A549 (cell line): ENCODE results near the gene TMEM121. TPM values are rescaled to one million over a fixed set of nuclear protein-coding genes. Genes with fewer than 3 reads are reported as not detected.

Experiments
- ATAC-seq, 2 experiments: fragments of 200-7000 bp in 1 of 2; fragments of >200 bp in 1 of 2; cut with Nextera tagmentation in 1 of 2; cut with Tn5 transposase in 1 of 2; 3 replicates each; pipeline versions ENCODE4 v1.8.0 to v1.9.1; 2018 to 2020; ENCODE audit warnings: mild to moderate bottlenecking in 1 of 2, moderate library complexity in 1 of 2
- CTCF ChIA-PET: fragments of 300-600 bp; sonication (Branson Sonifier 250); formaldehyde crosslinking; extraction: SDS; loops from one replicate; lab custom pipeline; 2021; ENCODE audit warnings: antibody characterized with exemption, inconsistent platforms; lab: Yijun Ruan, JAX
- POLR2A ChIA-PET: fragments of 350-600 bp; formaldehyde crosslinking; extraction: SDS; loops from one replicate; lab custom pipeline; 2021; ENCODE audit warnings: antibody characterized with exemption, inconsistent platforms; lab: Yijun Ruan, JAX
- DNase-seq, 2 experiments: peaks; one replicate each; pipeline versions ENCODE4 v3.0.0 to v3.0.0-alpha.2; 2011 to 2016; ENCODE audit warnings: low read depth in 1 of 2, low spot score in 1 of 2
- FAIRE-seq: peaks from 2 replicates; lab custom pipeline; 2011; peaks lifted over from hg19 to GRCh38; lab: Jason Lieb, UNC
- H3K27ac ChIP-seq, 2 experiments: fragments of >200 bp; sonication (Bioruptor Twin); formaldehyde crosslinking; 3 replicates each; pipeline ENCODE4 v1.5.1; 2016 to 2017
- H3K4me1 ChIP-seq: fragments of >200 bp; sonication (Bioruptor Twin); formaldehyde crosslinking; 3 replicates; pipeline ENCODE4 v1.6.1; 2016
- H3K4me2 ChIP-seq: fragments of >200 bp; sonication (Bioruptor Twin); formaldehyde crosslinking; 3 replicates; pipeline ENCODE4 v1.6.1; 2016
- H3K4me3 ChIP-seq: fragments of >200 bp; sonication (Bioruptor Twin); formaldehyde crosslinking; 3 replicates; pipeline ENCODE4 v1.5.1; 2016
- H3K9me3 ChIP-seq: fragments of >200 bp; sonication (Bioruptor Twin); formaldehyde crosslinking; 3 replicates; pipeline ENCODE4 v1.6.1; 2016
- ATOH8 ChIP-seq: fragments of 250-450 bp; sonication (Bioruptor Pico); IDR thresholded peaks from 2 replicates; pipeline ENCODE4 v1.5.0; 2020; ENCODE audit warnings: low read depth, mild to moderate bottlenecking, moderate library complexity
- BCL3 ChIP-seq: fragments of >200 bp; sonication (Bioruptor Twin); formaldehyde crosslinking; IDR thresholded peaks from 3 replicates; pipeline ENCODE4 v1.6.1; 2016
- CBX2 ChIP-seq: fragments of 200-600 bp; sonication (generic); IDR thresholded peaks from 2 replicates; pipeline ENCODE4 v1.6.1; 2016; ENCODE audit warnings: low read depth, mild to moderate bottlenecking, borderline replicate concordance
- CBX8 ChIP-seq: fragments of 200-600 bp; sonication (generic); IDR thresholded peaks from 2 replicates; pipeline ENCODE4 v1.6.1; 2016
- CTCF ChIP-seq: fragments of >200 bp; sonication (Bioruptor Twin); formaldehyde crosslinking; IDR thresholded peaks from 3 replicates; pipeline ENCODE4 v1.5.1; 2016
- ELK1 ChIP-seq: fragments of 150-350 bp; IDR thresholded peaks from 2 replicates; pipeline ENCODE4 v1.6.1; 2014; ENCODE audit warnings: low read depth, mild to moderate bottlenecking, low read length
- HMGXB4 ChIP-seq: fragments of 250-450 bp; sonication (Bioruptor Pico); IDR thresholded peaks from 2 replicates; pipeline ENCODE4 v1.5.0; 2021; ENCODE audit warnings: mild to moderate bottlenecking, moderate library complexity, borderline replicate concordance
- HOXB13 ChIP-seq: fragments of 250-450 bp; sonication (Bioruptor Pico); IDR thresholded peaks from 2 replicates; pipeline ENCODE4 v1.5.0; 2020; ENCODE audit warnings: low read depth, mild to moderate bottlenecking, moderate library complexity
- JUN ChIP-seq, 2 experiments: fragments of >200 bp; sonication (Bioruptor Twin); formaldehyde crosslinking; IDR thresholded peaks; 2 replicates in 1 of 2; 3 replicates in 1 of 2; pipeline ENCODE4 v1.6.1; 2016 to 2017
- KDM1A ChIP-seq: fragments of 200-600 bp; sonication (generic); IDR thresholded peaks from 2 replicates; pipeline ENCODE4 v1.6.1; 2016; ENCODE audit warnings: low read depth, mild to moderate bottlenecking
- KDM5A ChIP-seq: fragments of 200-600 bp; sonication (generic); IDR thresholded peaks from 2 replicates; pipeline ENCODE4 v1.6.1; 2016; ENCODE audit warnings: antibody characterized with exemption, mild to moderate bottlenecking
- MAX ChIP-seq: IDR thresholded peaks from 2 replicates; pipeline ENCODE4 v1.6.1; 2012
- MYC ChIP-seq: IDR thresholded peaks from 2 replicates; pipeline ENCODE4 v1.6.1; 2012; ENCODE audit warnings: mild to moderate bottlenecking, inconsistent platforms, low read length, improper control_type of control experiment, borderline replicate concordance
- PHF8 ChIP-seq: fragments of 200-600 bp; sonication (generic); IDR thresholded peaks from 2 replicates; pipeline ENCODE4 v1.6.1; 2016; ENCODE audit warnings: low read depth, mild to moderate bottlenecking, antibody characterized with exemption, moderate library complexity, borderline replicate concordance
- POLR2A ChIP-seq: IDR thresholded peaks from 2 replicates; pipeline ENCODE4 v1.6.1; 2012; ENCODE audit warnings: mild to moderate bottlenecking, low read length
- RCOR1 ChIP-seq: fragments of 150-350 bp; IDR thresholded peaks from 2 replicates; pipeline ENCODE4 v1.6.1; 2014; ENCODE audit warnings: antibody characterized with exemption, low read length, low read depth
- TFCP2L1 ChIP-seq: fragments of 250-450 bp; sonication (Bioruptor Pico); IDR thresholded peaks from 2 replicates; pipeline ENCODE4 v1.5.0; 2021; ENCODE audit warnings: mild to moderate bottlenecking
- ZNF302 ChIP-seq: fragments of 250-450 bp; sonication (Bioruptor Pico); IDR thresholded peaks from 2 replicates; pipeline ENCODE4 v1.9.0; 2021; ENCODE audit warnings: inconsistent platforms, mild to moderate bottlenecking, moderate library complexity
- ZSCAN20 ChIP-seq: fragments of 250-450 bp; sonication (Bioruptor Pico); IDR thresholded peaks from 2 replicates; pipeline ENCODE4 v1.8.0; 2022; ENCODE audit warnings: mild to moderate bottlenecking, moderate library complexity
- WGBS: methylation state at CpG from one replicate; pipeline ENCODE4 v1.1.6; 2017; ENCODE audit errors: missing lambda C conversion rate; 5-methylcytosine and 5-hydroxymethylcytosine counted together
- polyA plus RNA-seq, 4 experiments: library from polyadenylated mRNA; depleted of rRNA in 3 of 4; stranded (reverse); fragments of >200 nt; fragmentation: RNase III in 1 of 4; extraction: RNeasy Plus Mini Kit Qiagen cat#74134 plus additional on column Dnase treatment in 1 of 4; gene quantifications; 2 replicates in 3 of 4; 3 replicates in 1 of 4; pipeline ENCODE4 v1.2.3, GENCODE V29; 2011 to 2017

TMEM121 gene
- polyA plus RNA-seq, 2 of the 4 experiments (the other 2 are of a cell fraction), result 2.3 to 5.7 TPM

- TF ChIP-seq BCL3 (0 out of 3 replicates have a peak, but pooled peaks have one; percentile 50), MAX (peak; percentile 66; the same call in 1 of the 2 replicates), HMGXB4 (no peak), RCOR1 (no peak), ATOH8 (CRISPR knock-in tag) (peak; percentile 89), CBX8 (no peak), CTCF (peak; percentile 95), KDM1A (no peak), TFCP2L1 (CRISPR knock-in tag) (peak; percentile 67; the same call in 1 of the 2 replicates), ZSCAN20 (CRISPR knock-in tag) (no peak), CBX2 (no peak), MYC (no peak; the same call in 1 of the 2 replicates), HOXB13 (CRISPR knock-in tag) (peak; percentile 91; the same call in 1 of the 2 replicates), ZNF302 (CRISPR knock-in tag) (peak; percentile 75; the same call in 1 of the 2 replicates)
- TF ChIP-seq, all 56 proteins: peak for 23
Observed at GRCh38 chr14:105490572-105491365, 35.6 kb upstream of the TMEM121 start, which contains the start of gene TEDC1 (continued).

- Histone ChIP-seq H3K27ac (peak overlapping the region; percentile 81 to 95), H3K4me2 (peak overlapping the region; percentile 71), H3K9me3 (no peaks in the 10 kb centered on the region), H3K4me1 (peaks cover 29% of the 10 kb centered on the region), H3K4me3 (peak overlapping the region; percentile 74)
- CTCF ChIA-PET, result interaction anchor here (2.8 to 3.8 kb wide), 4 partner anchors 10 to 38 kb away, joined by 25 to 132 read pairs (median 44); no protein-coding TSS in a partner anchor
- DNase-seq (peak; percentile 78 to 91), FAIRE-seq (no peak), ATAC-seq (peak in 1 of 2 experiments; percentile 12; a peak in 3 of 6 replicates)
- TF ChIP-seq ELK1, result no peak
- TF ChIP-seq PHF8, result peak; percentile 81
- peak; percentile 34; the same call in 1 of the 2 replicates for TF ChIP-seq POLR2A
- TF ChIP-seq KDM5A, result peak; percentile 86
- no peak for TF ChIP-seq BCL3
- peak in 1 of 2 experiments; percentile 54; a peak in 2 of 5 replicates for TF ChIP-seq JUN (IDR thresholded peaks at IDR 0.05)
- POLR2A ChIA-PET, result interaction anchor here (0.7 to 1.8 kb wide), 4 partner anchors 10 to 898 kb away, joined by 3 to 5 read pairs (median 4); no protein-coding TSS in a partner anchor
- 2% methylated on average over 14 of the region's 53 CpGs for WGBS
Observed at GRCh38 chr14:105491366-105491973, 34.9 kb upstream of the TMEM121 start.
